A673 (cell line): ENCODE measurements around the gene NFU1. TPM values are rescaled to one million over a fixed set of nuclear protein-coding genes. Genes with fewer than 3 reads are reported as not detected.

Source experiments
- BruUV-seq: library from RNA; stranded (reverse); fragments of 400-500 nt; replicated peaks from 2 replicates; lab custom pipeline; 2021; lab: Mats Ljungman, UMichigan
- CTCF ChIA-PET: fragments of 300-600 bp; sonication (Branson Sonifier 250); formaldehyde crosslinking; loops from one replicate; lab custom pipeline; 2022; ENCODE audit warnings: antibody characterized with exemption; lab: Charles Lee
- POLR2A ChIA-PET: fragments of 300-600 bp; sonication (Branson Sonifier 250); formaldehyde crosslinking; loops from one replicate; lab custom pipeline; 2022; ENCODE audit warnings: antibody characterized with exemption; ENCODE audit not compliant: low non-redundant PET; lab: Charles Lee
- DNase-seq: peaks from one replicate; pipeline ENCODE4 v3.0.0-alpha.2; 2015; ENCODE audit warnings: low spot score
- H3K27ac ChIP-seq: fragments of 200-600 bp; sonication (generic); 2 replicates; pipeline ENCODE4 v1.5.1; 2016; ENCODE audit warnings: mixed run types, low read depth, mild to moderate bottlenecking, mixed read lengths, antibody characterized with exemption, low read length; ENCODE audit not compliant: poor library complexity, severe bottlenecking
- H3K27me3 ChIP-seq: fragments of 200-600 bp; sonication (generic); replicated peaks from 2 replicates; pipeline ENCODE4 v1.6.1; 2017; ENCODE audit warnings: mixed run types, low read depth, mild to moderate bottlenecking, mixed read lengths, antibody characterized with exemption, low read length; ENCODE audit not compliant: insufficient read depth, poor library complexity
- H3K36me3 ChIP-seq: fragments of 200-600 bp; sonication (generic); 2 replicates; pipeline ENCODE4 v1.6.1; 2016; ENCODE audit warnings: mixed run types, mild to moderate bottlenecking, mixed read lengths, antibody characterized with exemption, low read length; ENCODE audit not compliant: insufficient read depth, poor library complexity, severe bottlenecking
- H3K4me1 ChIP-seq: fragments of 200-600 bp; sonication (generic); 2 replicates; pipeline ENCODE4 v1.6.1; 2017; ENCODE audit warnings: mixed run types, mild to moderate bottlenecking, mixed read lengths, antibody characterized with exemption, low read length; ENCODE audit not compliant: insufficient read depth, poor library complexity, severe bottlenecking
- H3K4me3 ChIP-seq: fragments of 200-600 bp; sonication (generic); 2 replicates; pipeline ENCODE4 v1.5.1; 2016; ENCODE audit warnings: low read depth, mixed run types, mild to moderate bottlenecking, mixed read lengths, low read length; ENCODE audit not compliant: poor library complexity, severe bottlenecking
- H3K9me3 ChIP-seq: fragments of 200-600 bp; sonication (generic); 2 replicates; pipeline ENCODE4 v1.6.1; 2016; ENCODE audit warnings: mixed run types, low read depth, mild to moderate bottlenecking, mixed read lengths, antibody characterized with exemption, low read length; ENCODE audit not compliant: poor library complexity, severe bottlenecking
- CTCF ChIP-seq: fragments of 300-800, 200-600 bp; sonication (generic); conservative IDR thresholded peaks from 2 replicates; pipeline ENCODE4 v1.5.1; 2017; ENCODE audit warnings: low read depth, mild to moderate bottlenecking, antibody characterized with exemption, low read length, moderate library complexity, mixed read lengths
- EZH2 ChIP-seq: fragments of 200-600 bp; sonication (generic); IDR thresholded peaks from 2 replicates; pipeline ENCODE4 v1.6.1; 2017; ENCODE audit warnings: borderline replicate concordance, low read depth, mild to moderate bottlenecking, mixed read lengths, antibody characterized with exemption, low read length; ENCODE audit not compliant: poor library complexity, severe bottlenecking
- intact Hi-C: fragments of 100-400 bp; cut with micrococcal nuclease; formaldehyde crosslinking; loops from one replicate; pipeline ENCODE4 v1.10.0; 2022; ENCODE audit not compliant: unreplicated experiment
- total RNA-seq: library from RNA; stranded (reverse); gene quantifications from 2 replicates; pipeline ENCODE4 v1.2.3, GENCODE V29; 2021

NFU1 gene
- total RNA-seq, 1 experiment from 2014 or later, result 54.3 TPM

- no TSS peak for BruUV-seq
- ChIA-PET CTCF (no interaction called here), POLR2A (no interaction called here)
- H3K27ac ChIP-seq, result no peak overlapping the region
- DNase-seq, result no peak
- no peak for TF ChIP-seq CTCF
- no peak for TF ChIP-seq EZH2
- H3K36me3 ChIP-seq, result peaks cover 5% of the 10 kb centered on the region
- peaks cover 35% of the 10 kb centered on the region for H3K4me1 ChIP-seq
- no peak overlapping the region for H3K4me3 ChIP-seq
- no peaks in the 10 kb centered on the region for H3K9me3 ChIP-seq
- H3K27me3 ChIP-seq, result no peaks in the 10 kb centered on the region
- intact Hi-C loops, result no loop called here
Measured at GRCh38 chr2:69382547-69382946, 54.7 kb downstream of the NFU1 start.

- intact Hi-C loops, result no loop called here
- Histone ChIP-seq H3K4me3 (no peak overlapping the region), H3K27me3 (no peaks in the 10 kb centered on the region), H3K4me1 (peaks cover 35% of the 10 kb centered on the region), H3K27ac (no peak overlapping the region), H3K9me3 (no peaks in the 10 kb centered on the region), H3K36me3 (peaks cover 5% of the 10 kb centered on the region)
- POLR2A ChIA-PET, result no interaction called here
- CTCF ChIA-PET, result interaction anchor here (0.6 kb wide), 1 partner anchor 724 kb away, joined by 3 read pairs; no protein-coding TSS in a partner anchor
- peak; percentile 42 for DNase-seq
- BruUV-seq, result no TSS peak
- TF ChIP-seq CTCF, result no peak
- no peak for TF ChIP-seq EZH2
Measured at GRCh38 chr2:69381337-69381737, 55.9 kb downstream of the NFU1 start.

- Histone ChIP-seq H3K27me3 (no peaks in the 10 kb centered on the region), H3K4me1 (peaks cover 27% of the 10 kb centered on the region), H3K9me3 (no peaks in the 10 kb centered on the region), H3K36me3 (peaks cover 5% of the 10 kb centered on the region), H3K27ac (no peak overlapping the region), H3K4me3 (no peak overlapping the region)
- no TSS peak for BruUV-seq
- intact Hi-C loops, result no loop called here
- CTCF ChIA-PET, result no interaction called here
- no peak for DNase-seq
- no peak for TF ChIP-seq EZH2
- TF ChIP-seq CTCF, result no peak
- POLR2A ChIA-PET, result no interaction called here
Measured at GRCh38 chr2:69380072-69380917, 56.9 kb downstream of the NFU1 start.
